T-helper 2 cell (primary cell): ENCODE measurements around the gene DPP6.
A peak's percentile ranks its signal among the peaks of the same experiment; 100 is the strongest.
"Not testable (repeated sequence)": the region's sequence is repeated elsewhere in the genome, so short reads cannot be mapped to it uniquely, and the experiment has no call there.

Experiments used
- DNase-seq, 5 experiments: peaks; one replicate each; pipeline versions ENCODE4 v3.0.0 to v3.0.0-alpha.2; 2012 to 2022

Gene DPP6

GRCh38 chr7:154072395-154073181 is 20.4 kb downstream of the DPP6 start:
- not testable (repeated sequence) for DNase-seq

GRCh38 chr7:154078523-154078922 is 26.3 kb downstream of the DPP6 start:
- DNase-seq: not testable (repeated sequence)

- DNase-seq: not testable (repeated sequence)
Measured at GRCh38 chr7:154080249-154080648, 28.1 kb downstream of the DPP6 start.

GRCh38 chr7:154087037-154087725 is 35.0 kb downstream of the DPP6 start:
- DNase-seq: not testable (repeated sequence)

- DNase-seq: not testable (repeated sequence)
Measured at GRCh38 chr7:154092093-154092492, 39.9 kb downstream of the DPP6 start.

- DNase-seq: not testable (repeated sequence)
Measured at GRCh38 chr7:154095201-154095600, 43.0 kb downstream of the DPP6 start.

- not testable (repeated sequence) for DNase-seq
Measured at GRCh38 chr7:154105063-154105462, 52.9 kb downstream of the DPP6 start.

- not testable (repeated sequence) for DNase-seq
Measured at GRCh38 chr7:154109615-154110014, 57.4 kb downstream of the DPP6 start.

- not testable (repeated sequence) for DNase-seq
Measured at GRCh38 chr7:154113732-154114351, 61.6 kb downstream of the DPP6 start.

GRCh38 chr7:154117411-154118390 is 65.5 kb downstream of the DPP6 start:
- not testable (repeated sequence) for DNase-seq

GRCh38 chr7:154120825-154121224 is 68.6 kb downstream of the DPP6 start:
- DNase-seq: not testable (repeated sequence)

GRCh38 chr7:154122720-154123119 is 70.5 kb downstream of the DPP6 start:
- not testable (repeated sequence) for DNase-seq

GRCh38 chr7:154123397-154123796 is 71.2 kb downstream of the DPP6 start:
- not testable (repeated sequence) for DNase-seq

GRCh38 chr7:154129142-154129541 is 76.9 kb downstream of the DPP6 start:
- not testable (repeated sequence) for DNase-seq

GRCh38 chr7:154132617-154133016 is 80.4 kb downstream of the DPP6 start:
- DNase-seq: not testable (repeated sequence)

GRCh38 chr7:154133703-154134277 is 81.6 kb downstream of the DPP6 start:
- DNase-seq: not testable (repeated sequence)

- DNase-seq: peak in 1 of 5 experiments; percentile 34
Measured at GRCh38 chr7:154134698-154135097, 82.5 kb downstream of the DPP6 start.

GRCh38 chr7:154135646-154136045 is 83.4 kb downstream of the DPP6 start:
- DNase-seq: peak in 1 of 5 experiments; percentile 23

GRCh38 chr7:154145922-154146706 is 93.9 kb downstream of the DPP6 start:
- DNase-seq: not testable (repeated sequence)

GRCh38 chr7:154146707-154147038 is 94.5 kb downstream of the DPP6 start:
- DNase-seq: not testable (repeated sequence)
